Upper lobe of right lung (tissue), 1 donor: ENCODE data around the gene BHLHA15. TPM values are rescaled to one million over a fixed set of nuclear protein-coding genes. Genes with fewer than 3 reads are reported as not detected.

ENCODE experiments used
- ATAC-seq: fragments of 200-7000 bp; cut with Tn5 transposase; one replicate; pipeline ENCODE4 v1.9.1; 2020; ENCODE audit warnings: mild to moderate bottlenecking, moderate library complexity
- DNase-seq: peaks from one replicate; pipeline ENCODE4 v3.0.0-alpha.2; 2020
- H3K27ac ChIP-seq: fragments of 200-600 bp; one replicate; pipeline ENCODE4 v1.8.0; 2022
- H3K27me3 ChIP-seq: fragments of 200-600 bp; one replicate; pipeline ENCODE4 v1.8.0; 2022; ENCODE audit warnings: mild to moderate bottlenecking
- H3K36me3 ChIP-seq: fragments of 200-600 bp; one replicate; pipeline ENCODE4 v1.8.0; 2022
- H3K4me1 ChIP-seq: fragments of 200-600 bp; one replicate; pipeline ENCODE4 v1.8.0; 2022
- H3K4me3 ChIP-seq: fragments of 200-600 bp; one replicate; pipeline ENCODE4 v1.8.0; 2022; ENCODE audit warnings: mild to moderate bottlenecking
- H3K9me3 ChIP-seq: fragments of 200-600 bp; one replicate; pipeline ENCODE4 v1.8.0; 2022
- intact Hi-C: fragments of 100-400 bp; cut with DNase I; formaldehyde crosslinking; loops from one replicate; pipeline ENCODE4 v1.11.0; 2022
- total RNA-seq: library from RNA; stranded (reverse); fragmentation: NEBNext Ultra II Directional; extraction: Animal tissue kit (Norgen Biotek cat#: 25700); gene quantifications from one replicate; pipeline ENCODE4 v1.2.1, GENCODE V29; 2021
- TF ChIP-seq, protein P1 (sequence below): fragments of 200-600 bp; IDR thresholded peaks from one replicate; pipeline ENCODE4 v1.8.0; 2022; ENCODE audit warnings: antibody characterized with exemption
- donor health status: DM: no; HTN: yes; CAD: no; lungs with severe emphysema.

Gene BHLHA15
- total RNA-seq, 1 donor from 2014 or later = 0.81 TPM

DNA sequence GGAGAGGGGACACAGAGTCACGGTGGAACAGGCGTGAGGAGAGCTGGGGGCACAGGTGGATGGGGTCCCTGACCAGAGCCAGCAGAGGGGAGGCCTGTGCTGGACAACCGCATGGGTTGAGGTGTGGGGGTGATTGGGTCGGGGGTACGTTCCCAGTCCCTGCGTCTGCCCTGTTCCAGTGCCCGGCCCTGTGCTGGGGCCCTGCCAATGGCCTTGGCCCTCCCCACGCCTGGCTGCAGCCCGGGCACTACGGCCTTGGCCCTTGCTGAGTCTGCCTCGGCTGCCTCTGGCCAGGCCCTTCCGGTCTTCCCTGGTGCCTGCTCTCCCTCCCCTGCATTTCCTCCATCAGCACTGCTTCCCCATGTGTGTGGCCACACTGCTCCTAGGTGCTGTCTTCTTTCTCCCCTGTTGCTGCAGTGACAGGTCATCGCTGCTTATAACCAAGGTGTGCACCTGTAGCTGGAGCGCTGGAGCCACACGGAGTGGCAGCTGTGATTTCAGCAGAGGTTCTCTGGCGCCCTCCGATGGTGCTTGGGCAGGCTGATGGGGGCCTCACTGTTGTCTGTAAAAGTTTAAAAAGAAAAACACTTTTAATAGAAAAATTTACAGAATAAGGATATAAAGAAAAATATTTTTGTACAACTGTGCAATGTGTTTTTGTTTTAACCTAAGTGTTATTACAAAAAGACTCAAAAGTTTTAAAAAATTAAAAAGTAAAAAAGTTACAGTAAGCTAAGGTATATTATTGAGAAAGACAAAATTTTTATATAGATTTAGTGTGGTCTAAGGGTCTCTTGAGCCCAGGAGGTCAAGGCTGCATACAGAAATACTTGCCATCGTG is 45.2 kb upstream of the BHLHA15 start:
- DNase-seq (peak; percentile 84), ATAC-seq (peak; percentile 83)
- intact Hi-C loops = loop anchor here (5.0 to 10.0 kb wide), 2 partner anchors 59 to 131 kb away; partner anchors contain the start of gene LMTK2
- Histone ChIP-seq H3K27ac (no peak overlapping the region), H3K27me3 (no peaks in the 10 kb centered on the region), H3K4me3 (no peak overlapping the region), H3K9me3 (no peaks in the 10 kb centered on the region), H3K36me3 (no peaks in the 10 kb centered on the region), H3K4me1 (peaks cover 5% of the 10 kb centered on the region)
- TF ChIP-seq, protein P1, sequence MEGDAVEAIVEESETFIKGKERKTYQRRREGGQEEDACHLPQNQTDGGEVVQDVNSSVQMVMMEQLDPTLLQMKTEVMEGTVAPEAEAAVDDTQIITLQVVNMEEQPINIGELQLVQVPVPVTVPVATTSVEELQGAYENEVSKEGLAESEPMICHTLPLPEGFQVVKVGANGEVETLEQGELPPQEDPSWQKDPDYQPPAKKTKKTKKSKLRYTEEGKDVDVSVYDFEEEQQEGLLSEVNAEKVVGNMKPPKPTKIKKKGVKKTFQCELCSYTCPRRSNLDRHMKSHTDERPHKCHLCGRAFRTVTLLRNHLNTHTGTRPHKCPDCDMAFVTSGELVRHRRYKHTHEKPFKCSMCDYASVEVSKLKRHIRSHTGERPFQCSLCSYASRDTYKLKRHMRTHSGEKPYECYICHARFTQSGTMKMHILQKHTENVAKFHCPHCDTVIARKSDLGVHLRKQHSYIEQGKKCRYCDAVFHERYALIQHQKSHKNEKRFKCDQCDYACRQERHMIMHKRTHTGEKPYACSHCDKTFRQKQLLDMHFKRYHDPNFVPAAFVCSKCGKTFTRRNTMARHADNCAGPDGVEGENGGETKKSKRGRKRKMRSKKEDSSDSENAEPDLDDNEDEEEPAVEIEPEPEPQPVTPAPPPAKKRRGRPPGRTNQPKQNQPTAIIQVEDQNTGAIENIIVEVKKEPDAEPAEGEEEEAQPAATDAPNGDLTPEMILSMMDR = peak; percentile 71

- no peak overlapping the region for H3K4me3 ChIP-seq
- no peak overlapping the region for H3K27ac ChIP-seq
- H3K27me3 ChIP-seq = no peaks in the 10 kb centered on the region
- TF ChIP-seq, protein P1 = no peak
- no peaks in the 10 kb centered on the region for H3K9me3 ChIP-seq
- no peaks in the 10 kb centered on the region for H3K36me3 ChIP-seq
- ATAC-seq (no peak), DNase-seq (no peak)
- peaks cover 5% of the 10 kb centered on the region for H3K4me1 ChIP-seq
- intact Hi-C loops = loop anchor here (5.0 to 10.0 kb wide), 2 partner anchors 59 to 132 kb away; partner anchors contain the start of gene LMTK2
Measured at GRCh38 chr7:98166668-98166970, 44.6 kb upstream of the BHLHA15 start.

- DNase-seq (no peak), ATAC-seq (no peak)
- Histone ChIP-seq H3K9me3 (no peaks in the 10 kb centered on the region), H3K27ac (no peak overlapping the region), H3K4me1 (peaks cover 5% of the 10 kb centered on the region), H3K36me3 (peaks cover 8% of the 10 kb centered on the region), H3K27me3 (no peaks in the 10 kb centered on the region), H3K4me3 (no peak overlapping the region)
- TF ChIP-seq, protein P1 = no peak
- intact Hi-C loops = loop anchor here (5.0 to 10.0 kb wide), 2 partner anchors 60 to 133 kb away; partner anchors contain the start of gene LMTK2
Measured at GRCh38 chr7:98167653-98168052, 43.6 kb upstream of the BHLHA15 start.

DNA sequence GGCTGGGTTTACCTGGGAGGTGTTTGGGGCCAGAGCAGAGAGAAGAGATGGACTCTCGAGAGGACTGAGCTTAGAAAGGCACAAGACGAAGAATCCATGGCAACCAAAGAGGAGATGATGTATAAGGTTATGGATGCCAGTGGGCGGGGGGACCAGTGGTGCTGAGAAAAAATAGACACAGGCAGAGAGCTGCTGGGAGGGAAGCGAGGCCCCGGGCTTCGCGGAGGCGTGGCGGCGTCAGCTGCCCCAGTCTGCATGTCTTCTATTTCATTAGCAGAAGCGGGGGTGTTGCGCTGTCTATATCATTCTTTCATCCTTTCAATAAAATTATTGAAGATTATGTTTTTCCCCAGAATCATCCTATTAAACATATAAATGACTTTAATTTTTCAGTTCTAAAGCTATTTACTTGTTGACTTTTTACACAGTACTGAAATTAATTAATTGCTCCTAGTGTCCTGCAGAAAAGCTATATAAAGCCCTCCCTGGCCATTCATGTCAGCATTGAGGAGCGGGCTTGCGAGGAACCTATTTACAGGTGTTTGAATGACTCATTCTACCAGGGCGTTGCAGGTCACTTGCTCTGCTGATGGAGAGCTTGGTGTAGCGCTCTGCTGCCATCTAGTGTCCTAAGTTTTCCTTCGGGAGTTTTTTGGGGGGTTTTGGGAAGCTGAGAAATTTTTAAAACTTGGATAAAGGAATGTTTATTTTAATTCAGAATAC is 42.9 kb upstream of the BHLHA15 start:
- H3K27ac ChIP-seq = no peak overlapping the region
- TF ChIP-seq, protein P1 = peak; percentile 85
- no peaks in the 10 kb centered on the region for H3K9me3 ChIP-seq
- no peak overlapping the region for H3K4me3 ChIP-seq
- H3K4me1 ChIP-seq = peaks cover 4% of the 10 kb centered on the region
- peaks cover 15% of the 10 kb centered on the region for H3K36me3 ChIP-seq
- H3K27me3 ChIP-seq = no peaks in the 10 kb centered on the region
- no peak for DNase-seq
- ATAC-seq = peak; percentile 83
- intact Hi-C loops = loop anchor here (5.0 to 10.0 kb wide), 2 partner anchors 61 to 134 kb away; partner anchors contain the start of gene LMTK2

DNA sequence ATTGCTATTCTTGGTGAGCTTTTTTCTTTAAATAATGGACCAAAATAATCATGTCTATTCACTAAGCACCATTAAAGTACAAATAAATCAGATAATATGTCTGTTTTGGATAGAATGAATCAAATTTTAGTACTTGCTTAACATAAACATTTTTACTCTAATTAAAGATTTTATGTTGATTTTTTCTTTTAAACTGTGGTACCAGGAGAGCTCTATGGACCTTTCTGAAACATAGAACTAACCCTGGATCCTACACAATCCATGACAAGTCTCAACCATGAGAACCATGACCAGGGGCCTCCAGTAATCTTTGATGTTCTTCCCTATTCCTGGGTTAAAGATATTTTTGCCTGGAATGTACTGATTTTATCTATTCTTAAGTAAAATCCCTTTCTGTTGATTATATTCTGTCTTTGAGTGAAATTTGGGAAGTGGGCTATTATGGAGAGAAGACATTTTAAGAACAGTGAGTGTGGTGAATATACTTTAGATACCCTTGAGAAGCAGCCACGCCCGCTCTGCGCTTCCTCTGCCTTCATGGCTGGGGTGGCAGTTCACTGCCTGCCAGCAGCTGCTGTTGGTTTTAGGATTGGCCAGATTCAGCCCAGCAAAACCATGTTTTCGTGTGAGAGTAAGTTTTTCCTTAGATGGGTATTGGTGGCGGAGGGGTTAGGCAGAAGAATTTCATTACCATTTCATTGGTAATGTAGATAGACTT is 42.2 kb upstream of the BHLHA15 start:
- Histone ChIP-seq H3K4me3 (no peak overlapping the region), H3K9me3 (no peaks in the 10 kb centered on the region), H3K27me3 (no peaks in the 10 kb centered on the region), H3K27ac (no peak overlapping the region), H3K36me3 (peaks cover 19% of the 10 kb centered on the region), H3K4me1 (no peaks in the 10 kb centered on the region)
- no peak for DNase-seq
- ATAC-seq = no peak
- intact Hi-C loops = loop anchor here (5.0 to 10.0 kb wide), 2 partner anchors 62 to 134 kb away; partner anchors contain the start of gene LMTK2
- TF ChIP-seq, protein P1 = no peak
